GM10266 (cell line): ENCODE results near the gene RPL13A.

Source experiments
- DNase-seq: peaks from one replicate; pipeline ENCODE4 v3.0.0; 2012; ENCODE audit errors: extremely low spot score
- TF ChIP-seq, protein P1 (sequence below): IDR thresholded peaks from 2 replicates; pipeline ENCODE4 v1.5.1; 2012; ENCODE audit warnings: mild to moderate bottlenecking, low read depth; ENCODE audit not compliant: control insufficient read depth, insufficient read depth; ENCODE audit errors: missing control alignments

The RPL13A gene

DNA sequence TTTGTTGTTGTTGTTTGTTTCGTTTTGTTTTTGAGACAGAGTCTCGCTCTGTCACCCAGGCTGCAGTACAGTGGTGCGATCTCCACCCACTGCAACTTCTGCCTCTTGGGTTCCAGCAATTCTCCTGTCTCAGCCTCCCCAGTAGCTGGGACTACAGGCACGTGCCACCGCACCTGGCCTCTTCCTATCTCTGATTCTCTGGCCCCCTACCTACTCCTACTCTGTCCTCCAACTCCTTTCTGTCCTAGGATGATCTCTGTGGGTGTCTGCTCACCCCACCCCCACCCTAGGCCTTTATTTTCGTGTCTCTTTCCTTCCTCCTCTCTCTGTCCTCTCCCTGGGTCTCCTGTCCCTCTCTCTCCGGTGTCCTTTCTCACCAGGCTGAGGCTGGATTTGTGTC lies 37.0 kb upstream of the RPL13A start:
- TF ChIP-seq, protein P1, sequence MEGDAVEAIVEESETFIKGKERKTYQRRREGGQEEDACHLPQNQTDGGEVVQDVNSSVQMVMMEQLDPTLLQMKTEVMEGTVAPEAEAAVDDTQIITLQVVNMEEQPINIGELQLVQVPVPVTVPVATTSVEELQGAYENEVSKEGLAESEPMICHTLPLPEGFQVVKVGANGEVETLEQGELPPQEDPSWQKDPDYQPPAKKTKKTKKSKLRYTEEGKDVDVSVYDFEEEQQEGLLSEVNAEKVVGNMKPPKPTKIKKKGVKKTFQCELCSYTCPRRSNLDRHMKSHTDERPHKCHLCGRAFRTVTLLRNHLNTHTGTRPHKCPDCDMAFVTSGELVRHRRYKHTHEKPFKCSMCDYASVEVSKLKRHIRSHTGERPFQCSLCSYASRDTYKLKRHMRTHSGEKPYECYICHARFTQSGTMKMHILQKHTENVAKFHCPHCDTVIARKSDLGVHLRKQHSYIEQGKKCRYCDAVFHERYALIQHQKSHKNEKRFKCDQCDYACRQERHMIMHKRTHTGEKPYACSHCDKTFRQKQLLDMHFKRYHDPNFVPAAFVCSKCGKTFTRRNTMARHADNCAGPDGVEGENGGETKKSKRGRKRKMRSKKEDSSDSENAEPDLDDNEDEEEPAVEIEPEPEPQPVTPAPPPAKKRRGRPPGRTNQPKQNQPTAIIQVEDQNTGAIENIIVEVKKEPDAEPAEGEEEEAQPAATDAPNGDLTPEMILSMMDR: no peak
- no peak for DNase-seq

DNA sequence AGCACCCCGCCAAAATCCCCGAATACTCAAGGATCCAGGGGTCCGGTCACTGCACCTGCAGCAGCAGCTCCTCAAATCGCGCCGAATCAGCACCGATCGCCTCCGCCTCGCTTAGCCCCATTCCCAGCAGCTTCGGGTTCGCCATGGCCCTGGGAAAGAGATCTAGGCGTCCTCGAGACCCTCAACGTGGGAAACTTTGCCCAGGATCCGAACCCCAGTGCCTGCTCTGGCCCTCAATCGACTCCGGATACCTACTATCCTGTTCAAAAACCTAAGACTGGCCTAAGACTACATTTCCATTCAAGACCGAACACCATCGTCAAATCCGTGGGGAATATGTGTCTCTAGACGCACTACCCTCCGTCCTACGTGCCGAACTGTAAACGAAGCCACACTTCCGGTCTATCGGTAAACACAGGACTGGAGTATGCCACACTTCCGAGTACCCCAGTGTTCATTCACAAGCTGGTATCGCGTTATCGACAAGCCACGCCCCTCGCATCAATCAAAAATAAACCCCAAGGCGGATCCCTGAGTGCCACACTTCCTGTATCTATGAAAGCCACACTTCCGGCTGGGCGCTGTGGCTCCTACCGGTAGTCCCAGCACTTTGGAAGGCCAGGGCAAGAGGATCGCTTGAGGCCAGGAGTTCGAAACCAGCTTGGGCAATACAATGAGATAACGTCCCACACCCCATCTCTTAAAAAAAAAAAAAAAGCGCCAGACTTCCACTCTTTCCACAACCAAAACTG lies 35.8 kb upstream of the RPL13A start, which contains the start of gene PIH1D1:
Gene PIH1D1, minus strand, starts transcription at position 385 of the 752 bp plus-strand sequence. Its CDS starts 240 bp downstream, at position 145.
- DNase-seq: peak; percentile 91
- TF ChIP-seq, protein P1: no peak

DNA sequence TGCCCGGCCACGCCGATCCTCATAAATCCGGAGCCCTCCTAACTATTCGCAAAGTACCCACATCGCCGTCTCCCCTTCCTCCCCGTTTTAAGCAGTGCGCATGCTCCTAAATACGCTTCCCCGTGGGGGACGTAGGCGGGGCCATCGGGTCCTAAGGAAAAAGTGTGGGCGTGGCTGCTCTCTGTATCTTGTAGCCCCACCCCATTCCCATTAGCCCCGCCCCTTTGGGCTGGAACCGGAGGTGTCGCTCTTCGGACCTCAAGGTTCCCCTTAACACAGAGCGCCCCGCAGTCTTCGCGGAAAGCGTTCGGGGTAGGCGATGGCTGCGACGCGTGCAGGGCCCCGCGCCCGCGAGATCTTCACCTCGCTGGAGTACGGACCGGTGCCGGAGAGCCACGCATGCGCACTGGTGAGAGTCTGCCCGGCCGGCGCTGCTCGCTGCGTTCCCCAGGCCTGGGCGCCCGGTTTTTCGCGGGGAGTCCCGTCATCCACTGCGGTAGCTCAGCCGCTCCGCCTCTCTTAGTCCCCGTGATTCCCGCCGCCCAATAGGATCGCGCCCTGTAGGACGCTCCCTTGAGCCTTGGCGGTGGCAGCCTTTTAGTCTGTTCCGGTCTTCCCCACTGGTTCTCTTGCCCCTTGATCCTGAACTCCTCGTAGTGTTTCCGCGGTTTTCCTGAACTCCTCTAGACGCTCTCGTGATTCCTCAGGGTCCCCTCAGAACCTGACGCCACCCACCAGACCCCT lies 34.2 kb upstream of the RPL13A start, which contains the start of gene ALDH16A1:
Gene ALDH16A1, plus strand, starts transcription at position 213 of the 744 bp plus-strand sequence. Its CDS starts 107 bp downstream, at position 320.
- DNase-seq: peak; percentile 97
- TF ChIP-seq, protein P1: no peak

DNA sequence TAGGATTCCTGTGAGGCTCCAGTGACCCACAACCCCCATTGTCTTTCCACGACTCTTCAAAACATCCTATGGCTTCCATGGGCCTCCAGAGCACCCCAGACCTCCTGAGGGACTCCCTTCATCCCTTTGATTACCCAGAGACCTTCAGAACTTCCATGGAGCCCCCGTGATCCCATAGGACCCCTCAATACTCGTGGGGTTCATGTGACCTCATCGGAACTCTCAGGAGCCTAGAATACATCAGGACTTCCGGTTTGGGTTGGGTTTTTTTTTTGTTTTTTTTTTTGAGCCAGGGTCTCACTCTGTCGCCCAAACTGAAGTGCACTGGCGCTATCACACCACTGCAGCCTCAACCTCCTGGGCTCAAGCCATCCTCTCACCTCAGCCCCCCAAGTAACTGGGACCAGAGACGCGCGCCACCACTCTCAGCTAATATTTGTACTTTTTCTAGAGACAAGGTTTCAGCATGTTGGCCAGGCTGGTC lies 33.6 kb upstream of the RPL13A start:
- TF ChIP-seq, protein P1: no peak
- no peak for DNase-seq

DNA sequence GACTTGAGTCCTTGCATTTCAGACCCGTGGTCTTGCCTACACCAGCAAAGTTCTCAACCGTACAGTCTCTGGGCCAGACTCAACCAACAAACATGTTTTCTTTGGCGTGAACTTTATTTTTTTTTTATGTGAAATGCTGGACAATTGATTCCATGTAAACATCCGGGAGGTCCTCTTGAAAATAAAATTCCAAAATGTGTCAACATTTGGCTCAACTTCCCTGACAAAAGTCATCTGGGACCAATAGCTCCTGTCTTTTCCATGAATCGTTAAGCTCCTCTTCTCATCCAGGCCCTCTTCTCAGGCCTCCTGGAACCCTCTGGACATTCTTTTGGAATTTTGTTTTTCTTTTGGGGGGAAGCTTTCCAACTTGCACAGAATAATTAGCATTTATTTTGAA lies 31.6 kb upstream of the RPL13A start:
- TF ChIP-seq, protein P1: no peak

DNA sequence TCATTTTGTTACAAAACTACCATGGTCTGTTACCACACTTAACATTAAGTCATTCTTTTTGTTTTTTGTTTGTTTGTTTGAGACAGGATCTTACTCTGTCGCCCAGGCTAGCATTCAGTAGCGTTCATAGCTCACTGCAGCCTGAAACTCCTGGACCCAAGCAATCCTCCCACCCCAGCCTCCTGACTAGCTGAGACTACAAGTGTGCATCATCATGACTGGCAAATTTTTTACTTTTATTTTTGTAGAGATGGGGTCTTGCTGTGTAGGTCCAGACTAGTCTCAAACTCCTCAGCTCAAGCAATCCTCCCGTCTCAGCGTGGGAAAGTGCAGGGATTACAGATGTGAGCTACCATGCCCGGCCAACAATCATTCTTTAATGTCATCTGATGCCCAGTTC lies 31.1 kb upstream of the RPL13A start:
- TF ChIP-seq, protein P1: no peak
- no peak for DNase-seq

More for the DNA sequence above, 31.6 kb upstream of the RPL13A start:
- DNase-seq: no peak
